Neural progenitor cell (in vitro differentiated cells): ENCODE results near the gene AMN1.

Experiments used
- EZH2 ChIP-seq: fragments of 200-600 bp; sonication (generic); IDR thresholded peaks from 2 replicates; pipeline ENCODE4 v1.6.1; 2017; ENCODE audit warnings: antibody characterized with exemption, mild to moderate bottlenecking, moderate library complexity
- EZH2phosphoT487 ChIP-seq: fragments of 200-600 bp; sonication (generic); IDR thresholded peaks from 2 replicates; pipeline ENCODE4 v1.6.1; 2017; ENCODE audit warnings: antibody characterized with exemption
- TF ChIP-seq, protein P1 (sequence below): fragments of 200-600 bp; sonication (generic); IDR thresholded peaks from 2 replicates; pipeline ENCODE4 v1.5.1; 2017; ENCODE audit warnings: antibody characterized with exemption, mild to moderate bottlenecking

DNA sequence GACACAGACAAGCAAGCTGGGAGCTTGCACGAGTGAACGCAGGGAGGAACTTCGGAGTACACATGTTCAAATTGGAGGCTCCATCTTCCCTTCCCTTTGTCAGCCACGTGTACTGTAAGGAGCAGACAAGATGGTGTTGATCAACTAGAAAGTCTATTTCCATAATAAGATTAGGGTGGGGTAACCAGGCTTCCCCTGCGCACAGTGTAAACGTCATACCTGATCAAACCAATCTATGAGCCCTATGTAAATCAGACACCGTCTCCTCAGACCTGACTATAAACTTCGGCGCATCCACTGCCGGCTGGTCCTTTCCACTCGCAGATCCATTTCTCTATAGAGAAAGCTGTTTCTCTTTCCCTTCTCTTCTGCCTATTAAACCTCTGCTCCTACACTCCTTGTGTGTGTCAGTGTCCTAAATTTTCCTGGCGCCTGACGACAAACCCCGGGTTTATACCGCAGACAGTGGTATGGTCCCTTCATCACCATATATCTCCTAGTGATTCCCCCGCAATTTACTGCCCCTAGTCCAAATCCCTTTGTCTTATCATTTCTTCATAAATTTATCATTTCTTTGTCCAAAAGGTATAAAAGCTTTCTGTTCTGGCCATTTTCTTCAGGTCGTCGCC, 76.8 kb downstream of the AMN1 start:
- TF ChIP-seq, protein P1, sequence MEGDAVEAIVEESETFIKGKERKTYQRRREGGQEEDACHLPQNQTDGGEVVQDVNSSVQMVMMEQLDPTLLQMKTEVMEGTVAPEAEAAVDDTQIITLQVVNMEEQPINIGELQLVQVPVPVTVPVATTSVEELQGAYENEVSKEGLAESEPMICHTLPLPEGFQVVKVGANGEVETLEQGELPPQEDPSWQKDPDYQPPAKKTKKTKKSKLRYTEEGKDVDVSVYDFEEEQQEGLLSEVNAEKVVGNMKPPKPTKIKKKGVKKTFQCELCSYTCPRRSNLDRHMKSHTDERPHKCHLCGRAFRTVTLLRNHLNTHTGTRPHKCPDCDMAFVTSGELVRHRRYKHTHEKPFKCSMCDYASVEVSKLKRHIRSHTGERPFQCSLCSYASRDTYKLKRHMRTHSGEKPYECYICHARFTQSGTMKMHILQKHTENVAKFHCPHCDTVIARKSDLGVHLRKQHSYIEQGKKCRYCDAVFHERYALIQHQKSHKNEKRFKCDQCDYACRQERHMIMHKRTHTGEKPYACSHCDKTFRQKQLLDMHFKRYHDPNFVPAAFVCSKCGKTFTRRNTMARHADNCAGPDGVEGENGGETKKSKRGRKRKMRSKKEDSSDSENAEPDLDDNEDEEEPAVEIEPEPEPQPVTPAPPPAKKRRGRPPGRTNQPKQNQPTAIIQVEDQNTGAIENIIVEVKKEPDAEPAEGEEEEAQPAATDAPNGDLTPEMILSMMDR = no peak
- TF ChIP-seq EZH2 = no peak
- no peak for TF ChIP-seq EZH2phosphoT487
